Smooth muscle cell (in vitro differentiated cells): ENCODE measurements around the gene NXPH3. TPM values are rescaled to one million over a fixed set of nuclear protein-coding genes. Genes with fewer than 3 reads are reported as not detected.
A peak's percentile ranks its signal among the peaks of the same experiment; 100 is the strongest.

Experiments used
- DNase-seq: peaks from one replicate; lab custom pipeline; 2025; ENCODE audit not compliant: unreplicated experiment; lab: John Stamatoyannopoulos, UW
- H2AFZ ChIP-seq: fragments of 200-600 bp; sonication (generic); 2 replicates; pipeline ENCODE4 v1.6.0; 2016; ENCODE audit warnings: antibody characterized with exemption, low read depth, mild to moderate bottlenecking
- H3F3A ChIP-seq: fragments of 200-600 bp; sonication (generic); 2 replicates; pipeline ENCODE4 v1.6.0; 2017; ENCODE audit warnings: antibody characterized with exemption, low read depth
- H3K27ac ChIP-seq: fragments of 200-600 bp; sonication (generic); 2 replicates; pipeline ENCODE4 v1.5.1; 2016; ENCODE audit warnings: low read depth, mild to moderate bottlenecking
- H3K27me3 ChIP-seq: fragments of 200-600 bp; sonication (generic); 2 replicates; pipeline ENCODE4 v1.6.1; 2016; ENCODE audit warnings: low read depth, mild to moderate bottlenecking
- H3K36me3 ChIP-seq: fragments of 200-600 bp; sonication (generic); 2 replicates; pipeline ENCODE4 v1.5.1; 2016; ENCODE audit warnings: low read depth
- H3K4me1 ChIP-seq: fragments of 200-600 bp; sonication (generic); 2 replicates; pipeline ENCODE4 v1.5.1; 2016; ENCODE audit warnings: low read depth
- H3K4me2 ChIP-seq: fragments of 200-600 bp; sonication (generic); 2 replicates; pipeline ENCODE4 v1.6.0; 2016; ENCODE audit warnings: mild to moderate bottlenecking
- H3K4me3 ChIP-seq: fragments of 200-600 bp; sonication (generic); 2 replicates; pipeline ENCODE4 v1.5.1; 2016; ENCODE audit warnings: mild to moderate bottlenecking
- H3K79me2 ChIP-seq: fragments of 200-600 bp; sonication (generic); 2 replicates; pipeline ENCODE4 v1.6.0; 2016; ENCODE audit warnings: low read depth, mild to moderate bottlenecking
- H3K9ac ChIP-seq: fragments of 200-600 bp; sonication (generic); 2 replicates; pipeline ENCODE4 v1.6.0; 2016; ENCODE audit warnings: low read depth
- H3K9me3 ChIP-seq: fragments of 200-600 bp; sonication (generic); replicated peaks from 2 replicates; pipeline ENCODE4 v1.5.1; 2016; ENCODE audit warnings: low read depth
- H4K20me1 ChIP-seq: fragments of 200-600 bp; sonication (generic); 2 replicates; pipeline ENCODE4 v1.6.0; 2016; ENCODE audit warnings: low read depth
- WGBS: methylation state at CpG from one replicate; pipeline ENCODE4 v1.1.7; 2016; ENCODE audit warnings: low lambda C conversion rate; 5-methylcytosine and 5-hydroxymethylcytosine counted together
- polyA plus RNA-seq: library from polyadenylated mRNA; unstranded; fragments of >200 nt; fragmentation: Nextera tagmentation; extraction: Ambion mirVana; gene quantifications from 2 replicates; pipeline ENCODE4 v1.2.1, GENCODE V29; 2016
- total RNA-seq: library from RNA; depleted of rRNA; stranded (reverse); fragments of >200 nt; gene quantifications from 2 replicates; pipeline ENCODE4 v1.2.3, GENCODE V29; 2014
- TF ChIP-seq, protein P1 (sequence below): fragments of 200-600 bp; sonication (generic); IDR thresholded peaks from 2 replicates; pipeline ENCODE4 v1.5.1; 2017; ENCODE audit warnings: borderline replicate concordance, mild to moderate bottlenecking, antibody characterized with exemption; ENCODE audit not compliant: insufficient read depth, poor library complexity, severe bottlenecking

NXPH3 gene
- total and polyA plus RNA-seq, 2 experiments from 2014 or later: 1.5 to 3.6 TPM

- Histone ChIP-seq H3K4me2 (no peak overlapping the region), H3K36me3 (no peaks in the 10 kb centered on the region), H3F3A (no peaks in the 10 kb centered on the region), H3K4me1 (no peaks in the 10 kb centered on the region), H3K79me2 (no peaks in the 10 kb centered on the region), H3K9me3 (no peaks in the 10 kb centered on the region), H3K27ac (no peak overlapping the region), H3K4me3 (no peak overlapping the region), H4K20me1 (no peaks in the 10 kb centered on the region), H3K27me3 (peaks cover 5% of the 10 kb centered on the region), H2AFZ (no peak overlapping the region), H3K9ac (no peak overlapping the region)
- DNase-seq: no peak
- TF ChIP-seq, protein P1, sequence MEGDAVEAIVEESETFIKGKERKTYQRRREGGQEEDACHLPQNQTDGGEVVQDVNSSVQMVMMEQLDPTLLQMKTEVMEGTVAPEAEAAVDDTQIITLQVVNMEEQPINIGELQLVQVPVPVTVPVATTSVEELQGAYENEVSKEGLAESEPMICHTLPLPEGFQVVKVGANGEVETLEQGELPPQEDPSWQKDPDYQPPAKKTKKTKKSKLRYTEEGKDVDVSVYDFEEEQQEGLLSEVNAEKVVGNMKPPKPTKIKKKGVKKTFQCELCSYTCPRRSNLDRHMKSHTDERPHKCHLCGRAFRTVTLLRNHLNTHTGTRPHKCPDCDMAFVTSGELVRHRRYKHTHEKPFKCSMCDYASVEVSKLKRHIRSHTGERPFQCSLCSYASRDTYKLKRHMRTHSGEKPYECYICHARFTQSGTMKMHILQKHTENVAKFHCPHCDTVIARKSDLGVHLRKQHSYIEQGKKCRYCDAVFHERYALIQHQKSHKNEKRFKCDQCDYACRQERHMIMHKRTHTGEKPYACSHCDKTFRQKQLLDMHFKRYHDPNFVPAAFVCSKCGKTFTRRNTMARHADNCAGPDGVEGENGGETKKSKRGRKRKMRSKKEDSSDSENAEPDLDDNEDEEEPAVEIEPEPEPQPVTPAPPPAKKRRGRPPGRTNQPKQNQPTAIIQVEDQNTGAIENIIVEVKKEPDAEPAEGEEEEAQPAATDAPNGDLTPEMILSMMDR: peak; percentile 45
- WGBS: 24% methylated on average over 9 of the region's 9 CpGs
Measured at GRCh38 chr17:49557312-49558024, 18.2 kb upstream of the NXPH3 start.

- H3K9ac ChIP-seq: no peak overlapping the region
- TF ChIP-seq, protein P1: no peak
Measured at GRCh38 chr17:49564638-49565037, 11.0 kb upstream of the NXPH3 start.

GRCh38 chr17:49565948-49566491, 9.7 kb upstream of the NXPH3 start:
- Histone ChIP-seq H3K36me3 (no peaks in the 10 kb centered on the region), H3K4me3 (no peak overlapping the region), H3K4me1 (no peaks in the 10 kb centered on the region), H2AFZ (no peak overlapping the region), H3K4me2 (no peak overlapping the region), H3K9ac (no peak overlapping the region), H3K27ac (no peak overlapping the region), H4K20me1 (no peaks in the 10 kb centered on the region), H3K79me2 (no peaks in the 10 kb centered on the region), H3K27me3 (peaks cover 7% of the 10 kb centered on the region), H3F3A (no peaks in the 10 kb centered on the region), H3K9me3 (no peaks in the 10 kb centered on the region)
- 66% methylated on average over 14 of the region's 14 CpGs for WGBS
- DNase-seq: no peak
- TF ChIP-seq, protein P1: no peak

More at GRCh38 chr17:49564638-49565037, 11.0 kb upstream of the NXPH3 start:
- Histone ChIP-seq H3K36me3 (no peaks in the 10 kb centered on the region), H3K79me2 (no peaks in the 10 kb centered on the region), H3K9me3 (no peaks in the 10 kb centered on the region), H3F3A (no peaks in the 10 kb centered on the region), H3K4me1 (no peaks in the 10 kb centered on the region), H4K20me1 (no peaks in the 10 kb centered on the region), H3K27me3 (no peaks in the 10 kb centered on the region), H3K4me2 (no peak overlapping the region), H3K4me3 (no peak overlapping the region), H2AFZ (no peak overlapping the region), H3K27ac (no peak overlapping the region)
- 86% methylated on average over 4 of the region's 4 CpGs for WGBS
- DNase-seq: no peak
